Keratinocyte (primary cell): Measurements from ENCODE around the gene COPZ2. TPM values are rescaled to one million over a fixed set of nuclear protein-coding genes. Genes with fewer than 3 reads are reported as not detected.

Experiments
- DNase-seq: peaks from one replicate; pipeline ENCODE4 v3.0.0-alpha.2; 2011; ENCODE audit warnings: low read depth, missing footprints, low spot score
- FAIRE-seq: peaks from 2 replicates; lab custom pipeline; 2011; peaks lifted over from hg19 to GRCh38; lab: Jason Lieb, UNC
- H2AFZ ChIP-seq: 2 replicates; pipeline ENCODE4 v1.6.0; 2012; ENCODE audit warnings: low read length, control low read depth, inconsistent platforms; ENCODE audit not compliant: control insufficient read depth
- H3K27ac ChIP-seq: 2 replicates; pipeline ENCODE4 v1.5.1; 2011; ENCODE audit warnings: low read length; ENCODE audit not compliant: control insufficient read depth, insufficient read depth
- H3K27me3 ChIP-seq: 3 replicates; pipeline ENCODE4 v1.6.0; 2011; ENCODE audit warnings: low read length; ENCODE audit not compliant: control insufficient read depth, insufficient read depth; ENCODE audit errors: extremely low read depth
- H3K36me3 ChIP-seq, 2 experiments: 2 replicates in 1 of 2; 3 replicates in 1 of 2; pipeline ENCODE4 v1.5.1; 2011; ENCODE audit warnings: low read length in 2 of 2, mild to moderate bottlenecking in 1 of 2; ENCODE audit not compliant: control insufficient read depth in 2 of 2, insufficient read depth in 2 of 2; ENCODE audit errors: extremely low read depth in 1 of 2
- H3K4me1 ChIP-seq: 3 replicates; pipeline ENCODE4 v1.5.1; 2011; ENCODE audit warnings: low read length; ENCODE audit not compliant: control insufficient read depth, insufficient read depth; ENCODE audit errors: extremely low read depth
- H3K4me2 ChIP-seq: 3 replicates; pipeline ENCODE4 v1.6.0; 2011; ENCODE audit warnings: low read depth, low read length; ENCODE audit not compliant: control insufficient read depth, insufficient read depth; ENCODE audit errors: extremely low read depth
- H3K4me3 ChIP-seq, 3 experiments: fragments of 200-600 bp in 1 of 3; sonication (generic) in 1 of 3; 2 replicates in 2 of 3; 3 replicates in 1 of 3; pipeline ENCODE4 v1.5.1; 2011 to 2016; ENCODE audit warnings: low read length in 3 of 3, mild to moderate bottlenecking in 3 of 3, control low read depth in 2 of 3, inconsistent platforms in 1 of 3, low read depth in 1 of 3, mixed read lengths in 1 of 3, mixed run types in 1 of 3, moderate library complexity in 1 of 3; ENCODE audit not compliant: control insufficient read depth in 2 of 3, insufficient read depth in 2 of 3; ENCODE audit errors: extremely low read depth in 1 of 3
- H3K79me2 ChIP-seq: 2 replicates; pipeline ENCODE4 v1.6.0; 2012; ENCODE audit warnings: low read length; ENCODE audit not compliant: control insufficient read depth, insufficient read depth
- H3K9ac ChIP-seq: 3 replicates; pipeline ENCODE4 v1.6.0; 2011; ENCODE audit warnings: low read length; ENCODE audit not compliant: control insufficient read depth, insufficient read depth; ENCODE audit errors: extremely low read depth
- H3K9me1 ChIP-seq: 3 replicates; pipeline ENCODE4 v1.6.0; 2011; ENCODE audit warnings: low read length; ENCODE audit not compliant: control insufficient read depth, insufficient read depth; ENCODE audit errors: extremely low read depth
- H3K9me3 ChIP-seq: 2 replicates; pipeline ENCODE4 v1.5.1; 2012; ENCODE audit warnings: low read depth, low read length; ENCODE audit not compliant: control insufficient read depth
- H4K20me1 ChIP-seq: 3 replicates; pipeline ENCODE4 v1.6.0; 2011; ENCODE audit warnings: low read length; ENCODE audit not compliant: control insufficient read depth, insufficient read depth; ENCODE audit errors: extremely low read depth
- EZH2 ChIP-seq: IDR thresholded peaks from one replicate; pipeline ENCODE4 v1.6.1; 2012; ENCODE audit warnings: inconsistent platforms, mild to moderate bottlenecking, low read length, moderate library complexity
- dilution Hi-C: fragments of 300-500 bp; cut with MboI; formaldehyde crosslinking; loops from one replicate; pipeline ENCODE4 v1.7.0; 2020; ENCODE audit warnings: low sequenced_read_pairs; ENCODE audit not compliant: extremely low pct_ligation_motif_present
- polyA plus RNA-seq, 5 experiments: library from polyadenylated mRNA; depleted of rRNA in 3 of 5; stranded (reverse) in 3 of 5; stranded (forward) in 1 of 5; unstranded in 1 of 5; fragments of >200 nt; gene quantifications; 1 replicate in 1 of 5; 2 replicates in 3 of 5; 3 replicates in 1 of 5; pipeline versions ENCODE4 v1.2.1 to v1.2.3, GENCODE V29; 2011 to 2012; ENCODE audit warnings: missing spikeins in 2 of 5, low read depth in 1 of 5, low replicate concordance in 1 of 5
- TF ChIP-seq, protein P1 (sequence below), 3 experiments: IDR thresholded peaks in 1 of 3; conservative IDR thresholded peaks in 1 of 3; optimal IDR thresholded peaks in 1 of 3; 2 replicates in 2 of 3; 3 replicates in 1 of 3; pipeline versions ENCODE3 to v1.5.1; 2011; ENCODE audit warnings: low read length in 3 of 3, mild to moderate bottlenecking in 3 of 3, moderate library complexity in 2 of 3, control low read depth in 1 of 3, inconsistent platforms in 1 of 3; ENCODE audit not compliant: insufficient read depth in 2 of 3; ENCODE audit errors: extremely low read depth in 1 of 3

Gene COPZ2
- polyA plus RNA-seq, 1 donor (not counting 4 experiments of a cell fraction or from before 2014, with no cell fraction given) = 11.1 TPM

- DNase-seq = no peak
- peak; percentile 69 for FAIRE-seq
- Histone ChIP-seq H3K36me3 (peaks cover 0 to under 1% of the 10 kb centered on the region in 2 experiments), H3K79me2 (peaks cover 20% of the 10 kb centered on the region), H3K9me3 (no peaks in the 10 kb centered on the region), H3K4me1 (peaks cover 43% of the 10 kb centered on the region), H3K4me3 (peak overlapping the region in 1 of 3 experiments; percentile 50), H4K20me1 (no peaks in the 10 kb centered on the region), H3K9ac (peak overlapping the region; percentile 68), H3K9me1 (no peaks in the 10 kb centered on the region), H3K4me2 (peak overlapping the region; percentile 97), H2AFZ (peak overlapping the region; percentile 42), H3K27me3 (no peaks in the 10 kb centered on the region), H3K27ac (peak overlapping the region; percentile 93)
- TF ChIP-seq EZH2 = no peak
- TF ChIP-seq, protein P1, sequence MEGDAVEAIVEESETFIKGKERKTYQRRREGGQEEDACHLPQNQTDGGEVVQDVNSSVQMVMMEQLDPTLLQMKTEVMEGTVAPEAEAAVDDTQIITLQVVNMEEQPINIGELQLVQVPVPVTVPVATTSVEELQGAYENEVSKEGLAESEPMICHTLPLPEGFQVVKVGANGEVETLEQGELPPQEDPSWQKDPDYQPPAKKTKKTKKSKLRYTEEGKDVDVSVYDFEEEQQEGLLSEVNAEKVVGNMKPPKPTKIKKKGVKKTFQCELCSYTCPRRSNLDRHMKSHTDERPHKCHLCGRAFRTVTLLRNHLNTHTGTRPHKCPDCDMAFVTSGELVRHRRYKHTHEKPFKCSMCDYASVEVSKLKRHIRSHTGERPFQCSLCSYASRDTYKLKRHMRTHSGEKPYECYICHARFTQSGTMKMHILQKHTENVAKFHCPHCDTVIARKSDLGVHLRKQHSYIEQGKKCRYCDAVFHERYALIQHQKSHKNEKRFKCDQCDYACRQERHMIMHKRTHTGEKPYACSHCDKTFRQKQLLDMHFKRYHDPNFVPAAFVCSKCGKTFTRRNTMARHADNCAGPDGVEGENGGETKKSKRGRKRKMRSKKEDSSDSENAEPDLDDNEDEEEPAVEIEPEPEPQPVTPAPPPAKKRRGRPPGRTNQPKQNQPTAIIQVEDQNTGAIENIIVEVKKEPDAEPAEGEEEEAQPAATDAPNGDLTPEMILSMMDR (optimal IDR thresholded peaks at IDR 0.05 in 1 of 3, IDR thresholded peaks at IDR 0.05 in 1 of 3, conservative IDR thresholded peaks at IDR 0.05 in 1 of 3; ENCODE audit: extremely low read depth in 1 of 3, insufficient read depth in 2 of 3, low read length in 3 of 3) = no peak
- dilution Hi-C loops = no loop called here
Measured at GRCh38 chr17:48045316-48046001, 7.9 kb upstream of the COPZ2 start.

DNA sequence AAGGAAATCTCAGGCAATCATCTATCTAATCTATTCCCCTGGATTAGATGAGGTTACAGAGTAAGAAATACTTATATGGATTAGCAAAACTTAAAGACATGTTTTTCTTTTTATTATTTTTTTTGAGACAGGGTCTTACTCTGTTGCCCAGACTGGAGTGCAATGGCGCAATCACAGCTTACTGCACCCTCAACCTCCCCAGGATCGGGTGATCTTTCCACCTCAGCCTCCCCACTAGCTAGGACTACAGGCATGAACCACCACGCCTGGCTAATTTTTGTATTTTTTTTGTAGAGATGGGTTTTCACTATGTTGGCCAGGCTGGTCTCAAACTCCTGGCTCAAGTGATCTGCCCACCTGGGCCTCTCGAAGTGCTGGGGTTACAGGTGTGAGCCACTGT is 7.3 kb upstream of the COPZ2 start:
- Histone ChIP-seq H3K36me3 (no peaks in the 10 kb centered on the region), H3K79me2 (peaks cover 15% of the 10 kb centered on the region), H3K4me1 (peaks cover 38% of the 10 kb centered on the region), H3K9me1 (no peaks in the 10 kb centered on the region), H3K4me3 (no peak overlapping the region), H3K4me2 (peak overlapping the region; percentile 97), H3K27ac (peak overlapping the region; percentile 93), H3K27me3 (no peaks in the 10 kb centered on the region), H4K20me1 (no peaks in the 10 kb centered on the region), H3K9me3 (no peaks in the 10 kb centered on the region), H3K9ac (peak overlapping the region; percentile 68), H2AFZ (no peak overlapping the region)
- DNase-seq = no peak
- TF ChIP-seq, protein P1 (optimal IDR thresholded peaks at IDR 0.05 in 1 of 3, IDR thresholded peaks at IDR 0.05 in 1 of 3, conservative IDR thresholded peaks at IDR 0.05 in 1 of 3; ENCODE audit: extremely low read depth in 1 of 3, insufficient read depth in 2 of 3, low read length in 3 of 3) = no peak
- no peak for TF ChIP-seq EZH2
- dilution Hi-C loops = no loop called here
- FAIRE-seq = no peak
